ENCODE results near the gene SHCBP1. TPM values are rescaled to one million over a fixed set of nuclear protein-coding genes. Genes with fewer than 3 reads are reported as not detected.
"Not testable (repeated sequence)": the region's sequence is repeated elsewhere in the genome, so short reads cannot be mapped to it uniquely, and the experiment has no call there.

Gene SHCBP1
- total and polyA plus RNA-seq, 2 donors (not counting 1 experiment from before 2014, with no cell fraction given): 1.1 to 1.7 TPM

- intact Hi-C loops (cut with micrococcal nuclease): loop anchor here (5.0 kb wide), 1 partner anchor 1742 kb away; no protein-coding TSS in a partner anchor
- H3K4me3 ChIP-seq (ENCODE audit: control extremely low read depth in 1 of 5, extremely low read depth in 1 of 5, insufficient read depth in 1 of 5, low read depth in 2 of 5, low read length in 4 of 5); H3K9me3 ChIP-seq (ENCODE audit: control extremely low read depth in 1 of 3, control insufficient read depth in 2 of 3, insufficient read depth in 1 of 3, low read length in 2 of 3); H2AFZ ChIP-seq (ENCODE audit: insufficient read depth, low read depth, low read length, poor library complexity, severe bottlenecking); H3K27me3 ChIP-seq (replicated peaks in 1 of 4; ENCODE audit: control extremely low read depth in 1 of 4, control insufficient read depth in 3 of 4, insufficient read depth in 4 of 4, low read length in 3 of 4); H3K36me3 ChIP-seq (replicated peaks in 1 of 2; ENCODE audit: control extremely low read depth in 1 of 2, control insufficient read depth in 1 of 2, extremely low read depth in 1 of 2, insufficient read depth in 2 of 2, low read length in 1 of 2); H3K9me3 Mint-ChIP-seq (ENCODE audit: insufficient read depth); H3K27ac ChIP-seq (ENCODE audit: low read length in 2 of 2); H3K9ac ChIP-seq (ENCODE audit: low read length); CTCF ChIA-PET; H4K20me1 ChIP-seq (ENCODE audit: control insufficient read depth, insufficient read depth, low read length, poor library complexity, severe bottlenecking); H3K4me2 ChIP-seq (replicated peaks; ENCODE audit: low read depth, low read length, poor library complexity, severe bottlenecking); H3K27me3 Mint-ChIP-seq; H3K79me2 ChIP-seq (ENCODE audit: control insufficient read depth, insufficient read depth, low read length); H3K27ac Mint-ChIP-seq; H3K4me3 Mint-ChIP-seq; ATAC-seq (ENCODE audit: low read depth); POLR2A ChIA-PET; DNase-seq: not testable (repeated sequence)
- peaks cover 22% of the 10 kb centered on the region for H3K4me1 Mint-ChIP-seq
- H3K4me1 ChIP-seq (ENCODE audit: control insufficient read depth in 2 of 2, insufficient read depth in 2 of 2, low read length in 2 of 2): peaks cover 15 to 16% of the 10 kb centered on the region in 2 donors
- WGBS (ENCODE audit: insufficient coverage): 100% methylated on average over 1 of the region's 6 CpGs
Measured at GRCh38 chr16:46624862-46625261, 3.7 kb upstream of the SHCBP1 start.

- H3K9me3 Mint-ChIP-seq (ENCODE audit: insufficient read depth); CTCF ChIA-PET; H2AFZ ChIP-seq (ENCODE audit: insufficient read depth, low read depth, low read length, poor library complexity, severe bottlenecking); H3K9ac ChIP-seq (ENCODE audit: low read length); H3K36me3 ChIP-seq (replicated peaks in 1 of 2; ENCODE audit: control extremely low read depth in 1 of 2, control insufficient read depth in 1 of 2, extremely low read depth in 1 of 2, insufficient read depth in 2 of 2, low read length in 1 of 2); H3K27me3 ChIP-seq (replicated peaks in 1 of 4; ENCODE audit: control extremely low read depth in 1 of 4, control insufficient read depth in 3 of 4, insufficient read depth in 4 of 4, low read length in 3 of 4); H3K79me2 ChIP-seq (ENCODE audit: control insufficient read depth, insufficient read depth, low read length); POLR2A ChIA-PET; H3K4me3 ChIP-seq (ENCODE audit: control extremely low read depth in 1 of 5, extremely low read depth in 1 of 5, insufficient read depth in 1 of 5, low read depth in 2 of 5, low read length in 4 of 5); DNase-seq; H3K4me2 ChIP-seq (replicated peaks; ENCODE audit: low read depth, low read length, poor library complexity, severe bottlenecking); H3K27ac Mint-ChIP-seq; H4K20me1 ChIP-seq (ENCODE audit: control insufficient read depth, insufficient read depth, low read length, poor library complexity, severe bottlenecking); H3K9me3 ChIP-seq (ENCODE audit: control extremely low read depth in 1 of 3, control insufficient read depth in 2 of 3, insufficient read depth in 1 of 3, low read length in 2 of 3); H3K27ac ChIP-seq (ENCODE audit: low read length in 2 of 2); H3K4me3 Mint-ChIP-seq; ATAC-seq (ENCODE audit: low read depth); H3K27me3 Mint-ChIP-seq: not testable (repeated sequence)
- peaks cover 24% of the 10 kb centered on the region for H3K4me1 Mint-ChIP-seq
- intact Hi-C loops (cut with micrococcal nuclease): loop anchor here (5.0 kb wide), 1 partner anchor 1744 kb away; no protein-coding TSS in a partner anchor
- no CpG with 5 or more reads among the region's 6 CpGs for WGBS (ENCODE audit: insufficient coverage)
- H3K4me1 ChIP-seq (ENCODE audit: control insufficient read depth in 2 of 2, insufficient read depth in 2 of 2, low read length in 2 of 2): peaks cover 15 to 16% of the 10 kb centered on the region in 2 donors
Measured at GRCh38 chr16:46623707-46624106, 2.5 kb upstream of the SHCBP1 start.

- intact Hi-C loops (cut with micrococcal nuclease): loop anchor here (5.0 kb wide), 1 partner anchor 1744 kb away; no protein-coding TSS in a partner anchor
Measured at GRCh38 chr16:46623246-46623645, 2.1 kb upstream of the SHCBP1 start.

More at GRCh38 chr16:46623246-46623645, 2.1 kb upstream of the SHCBP1 start:
- H3K27ac Mint-ChIP-seq; CTCF ChIA-PET; H3K79me2 ChIP-seq (ENCODE audit: control insufficient read depth, insufficient read depth, low read length); H3K36me3 ChIP-seq (replicated peaks in 1 of 2; ENCODE audit: control extremely low read depth in 1 of 2, control insufficient read depth in 1 of 2, extremely low read depth in 1 of 2, insufficient read depth in 2 of 2, low read length in 1 of 2); H3K4me2 ChIP-seq (replicated peaks; ENCODE audit: low read depth, low read length, poor library complexity, severe bottlenecking); ATAC-seq (ENCODE audit: low read depth); POLR2A ChIA-PET; H3K9ac ChIP-seq (ENCODE audit: low read length); H3K27me3 Mint-ChIP-seq; H4K20me1 ChIP-seq (ENCODE audit: control insufficient read depth, insufficient read depth, low read length, poor library complexity, severe bottlenecking); H3K27me3 ChIP-seq (replicated peaks in 1 of 4; ENCODE audit: control extremely low read depth in 1 of 4, control insufficient read depth in 3 of 4, insufficient read depth in 4 of 4, low read length in 3 of 4); H3K27ac ChIP-seq (ENCODE audit: low read length in 2 of 2); H3K9me3 Mint-ChIP-seq (ENCODE audit: insufficient read depth); H3K4me3 Mint-ChIP-seq; H2AFZ ChIP-seq (ENCODE audit: insufficient read depth, low read depth, low read length, poor library complexity, severe bottlenecking); H3K4me3 ChIP-seq (ENCODE audit: control extremely low read depth in 1 of 5, extremely low read depth in 1 of 5, insufficient read depth in 1 of 5, low read depth in 2 of 5, low read length in 4 of 5); DNase-seq; H3K9me3 ChIP-seq (ENCODE audit: control extremely low read depth in 1 of 3, control insufficient read depth in 2 of 3, insufficient read depth in 1 of 3, low read length in 2 of 3): not testable (repeated sequence)
- H3K4me1 Mint-ChIP-seq: peaks cover 26% of the 10 kb centered on the region
- WGBS (ENCODE audit: insufficient coverage): no CpG with 5 or more reads among the region's 8 CpGs
- H3K4me1 ChIP-seq (ENCODE audit: control insufficient read depth in 2 of 2, insufficient read depth in 2 of 2, low read length in 2 of 2): peaks cover 15 to 16% of the 10 kb centered on the region in 2 donors
